ENCODE data around the gene HECTD2. TPM values are rescaled to one million over a fixed set of nuclear protein-coding genes. Genes with fewer than 3 reads are reported as not detected.
"Not testable (repeated sequence)": the region's sequence is repeated elsewhere in the genome, so short reads cannot be mapped to it uniquely, and the experiment has no call there.

Gene HECTD2
- total RNA-seq, 2 experiments from 2014 or later: 1.9 to 2.2 TPM

DNA sequence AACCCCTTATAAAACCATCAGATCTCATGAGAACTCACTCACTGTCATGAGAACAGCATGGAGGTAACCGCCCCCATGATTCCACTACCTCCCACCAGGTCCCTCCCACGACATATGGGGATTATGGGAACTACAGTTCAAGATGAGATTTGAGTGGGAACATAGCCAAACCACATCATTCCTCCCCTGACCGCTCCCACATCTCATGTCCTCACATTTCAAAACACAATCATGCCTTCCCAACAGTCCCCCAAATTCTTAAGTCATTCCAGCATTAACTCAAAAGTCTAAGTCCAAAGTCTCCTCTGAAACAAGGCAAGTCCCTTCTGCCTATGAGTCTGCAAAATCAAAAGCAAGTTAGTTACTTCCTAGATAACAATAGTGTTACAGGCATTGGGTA, 150.7 kb downstream of the HECTD2 start:
- H3K9me3 Mint-ChIP-seq; ATAC-seq (ENCODE audit: low read depth); H3K4me3 Mint-ChIP-seq; H3K4me1 Mint-ChIP-seq; POLR2A ChIA-PET; DNase-seq; H3K27ac Mint-ChIP-seq; H3K36me3 Mint-ChIP-seq: not testable (repeated sequence)
- peaks cover 11% of the 10 kb centered on the region for H3K27me3 Mint-ChIP-seq

DNA sequence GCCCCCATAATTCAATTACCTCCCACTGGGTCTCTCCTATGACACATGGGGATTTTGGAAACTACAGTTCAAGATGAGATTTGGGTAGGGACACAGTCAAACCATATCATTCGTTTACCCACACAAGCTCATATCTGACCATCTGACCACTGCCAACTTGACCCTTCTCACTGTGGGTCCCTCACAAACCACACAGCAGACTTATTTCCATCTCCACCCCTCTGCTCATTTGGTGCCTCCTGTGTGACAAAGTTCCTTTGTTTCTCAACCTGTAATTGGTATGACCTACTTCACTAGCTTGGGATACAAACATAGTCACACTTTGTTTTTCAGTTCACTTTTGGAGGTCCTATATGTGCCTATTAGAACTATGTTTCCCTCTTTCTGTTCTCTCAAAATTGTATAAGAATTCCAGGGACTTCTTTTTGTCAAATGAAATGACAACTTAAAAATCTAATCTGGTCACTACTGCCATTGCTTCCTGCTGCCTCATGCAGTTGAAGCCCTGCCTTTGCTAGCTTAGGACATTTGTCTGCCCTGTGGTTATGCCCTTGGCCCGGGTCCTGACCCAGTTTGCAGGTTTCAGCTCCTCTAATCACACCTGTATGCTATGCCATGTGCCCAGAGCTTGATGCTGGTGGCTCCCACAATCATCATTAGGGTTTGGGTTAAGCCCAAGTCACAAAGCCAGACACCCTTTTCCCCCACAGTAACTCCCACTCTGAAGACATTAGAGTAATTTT, 152.9 kb downstream of the HECTD2 start:
- POLR2A ChIA-PET: no interaction called here
- ATAC-seq (ENCODE audit: low read depth) (no peak), DNase-seq (no peak)
- Mint-ChIP-seq H3K4me3 (no peak overlapping the region), H3K36me3 (no peaks in the 10 kb centered on the region), H3K9me3 (peaks cover 1% of the 10 kb centered on the region), H3K27ac (no peak overlapping the region), H3K27me3 (peaks cover 9% of the 10 kb centered on the region), H3K4me1 (peaks cover 1% of the 10 kb centered on the region)

DNA sequence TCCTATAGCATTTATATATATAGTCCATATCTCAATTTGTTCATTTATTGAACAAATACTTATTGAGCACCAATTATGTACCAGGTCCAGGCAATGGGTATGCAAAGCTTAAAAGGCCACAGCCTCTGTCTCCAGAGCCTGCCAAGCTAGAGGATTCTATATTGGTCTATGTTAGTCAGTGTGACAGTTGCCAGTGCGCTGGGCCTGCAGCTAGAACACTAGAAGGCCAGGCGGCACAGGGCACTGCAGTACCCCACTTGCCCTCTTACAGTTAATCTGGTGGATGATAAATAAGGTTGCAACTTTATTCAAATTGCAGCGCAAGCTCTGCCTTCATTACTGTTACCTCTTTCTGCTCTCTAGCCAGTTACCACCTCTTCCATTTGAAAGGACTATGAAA, 153.9 kb downstream of the HECTD2 start:
- Mint-ChIP-seq H3K9me3 (peaks cover 1% of the 10 kb centered on the region), H3K27ac (no peak overlapping the region), H3K27me3 (peaks cover 7% of the 10 kb centered on the region), H3K36me3 (no peaks in the 10 kb centered on the region), H3K4me3 (no peak overlapping the region), H3K4me1 (no peaks in the 10 kb centered on the region)
- no peak for DNase-seq
- no peak for ATAC-seq (ENCODE audit: low read depth)
- POLR2A ChIA-PET: no interaction called here

Other genes with a start within 250 kb of the HECTD2 start
- 10 to 100 TPM; 51.6 to 52.5 TPM for gene PCGF5, start 189.7 kb upstream of the HECTD2 start, total RNA-seq
- under 1 TPM in 1 of 2 experiments, not detected in 1; 0.11 TPM for gene PPP1R3C, start 222.7 kb downstream of the HECTD2 start, total RNA-seq